Calu3 (cell line): ENCODE measurements around the gene TCF7L2. TPM values are rescaled to one million over a fixed set of nuclear protein-coding genes. Genes with fewer than 3 reads are reported as not detected.

Source experiments
- BruUV-seq: library from RNA; stranded (reverse); fragments of 400-500 nt; replicated peaks from 2 replicates; lab custom pipeline; 2021; lab: Mats Ljungman, UMichigan
- CTCF ChIA-PET: fragments of 300-600 bp; sonication (Branson Sonifier 250); formaldehyde crosslinking; loops from one replicate; lab custom pipeline; 2022; ENCODE audit warnings: antibody characterized with exemption; lab: Charles Lee
- DNase-seq: peaks from one replicate; pipeline ENCODE4 v3.0.0; 2022
- H3K27ac Mint-ChIP-seq: one replicate; pipeline ENCODE4 v1.8.0; 2022; ENCODE audit warnings: mixed read lengths; ENCODE audit not compliant: unreplicated experiment
- H3K27me3 Mint-ChIP-seq: one replicate; pipeline ENCODE4 v1.8.0; 2022; ENCODE audit warnings: mixed read lengths; ENCODE audit not compliant: unreplicated experiment
- H3K36me3 Mint-ChIP-seq: one replicate; pipeline ENCODE4 v1.8.0; 2022; ENCODE audit warnings: mild to moderate bottlenecking, moderate library complexity, mixed read lengths; ENCODE audit not compliant: insufficient read depth, unreplicated experiment
- H3K4me1 Mint-ChIP-seq: one replicate; pipeline ENCODE4 v1.8.0; 2022; ENCODE audit warnings: mild to moderate bottlenecking, low read depth, mixed read lengths; ENCODE audit not compliant: unreplicated experiment
- H3K4me3 Mint-ChIP-seq: one replicate; pipeline ENCODE4 v1.8.0; 2022; ENCODE audit warnings: mild to moderate bottlenecking, low read depth, moderate library complexity, mixed read lengths; ENCODE audit not compliant: unreplicated experiment
- H3K9me3 Mint-ChIP-seq: one replicate; pipeline ENCODE4 v1.8.0; 2022; ENCODE audit warnings: low read depth, mixed read lengths; ENCODE audit not compliant: unreplicated experiment
- CTCF ChIP-seq: fragments of 200-600 bp; IDR thresholded peaks from one replicate; pipeline ENCODE4 v1.8.0; 2022; ENCODE audit warnings: antibody characterized with exemption; ENCODE audit not compliant: unreplicated experiment
- intact Hi-C: fragments of 100-400 bp; cut with micrococcal nuclease; formaldehyde crosslinking; loops from one replicate; pipeline ENCODE4 v1.10.0; 2022; ENCODE audit not compliant: unreplicated experiment
- total RNA-seq: library from RNA; stranded (reverse); gene quantifications from 2 replicates; pipeline ENCODE4 v1.2.3, GENCODE V29; 2022

The TCF7L2 gene
- total RNA-seq, 1 experiment from 2014 or later, result 36.6 TPM

GRCh38 chr10:113066561-113067312 is 116.7 kb downstream of the TCF7L2 start:
- CTCF ChIA-PET, result no interaction called here
- no TSS peak for BruUV-seq
- no peak for DNase-seq
- intact Hi-C loops, result loop anchor here (10.0 kb wide), 1 partner anchor 322 kb away; no protein-coding TSS in a partner anchor
- no peak for TF ChIP-seq CTCF
- H3K4me3 Mint-ChIP-seq, result no peak overlapping the region
- peaks cover 37% of the 10 kb centered on the region for H3K4me1 Mint-ChIP-seq
- no peak overlapping the region for H3K27ac Mint-ChIP-seq
- H3K27me3 Mint-ChIP-seq, result no peaks in the 10 kb centered on the region
- peaks cover 14% of the 10 kb centered on the region for H3K36me3 Mint-ChIP-seq
- H3K9me3 Mint-ChIP-seq, result no peaks in the 10 kb centered on the region

GRCh38 chr10:113067501-113067900 is 117.5 kb downstream of the TCF7L2 start:
- BruUV-seq, result no TSS peak
- CTCF ChIA-PET, result no interaction called here
- peaks cover 33% of the 10 kb centered on the region for H3K4me1 Mint-ChIP-seq
- no peak overlapping the region for H3K4me3 Mint-ChIP-seq
- no peaks in the 10 kb centered on the region for H3K9me3 Mint-ChIP-seq
- H3K36me3 Mint-ChIP-seq, result peaks cover 15% of the 10 kb centered on the region
- no peaks in the 10 kb centered on the region for H3K27me3 Mint-ChIP-seq
- intact Hi-C loops, result loop anchor here (10.0 kb wide), 1 partner anchor 323 kb away; no protein-coding TSS in a partner anchor
- no peak for TF ChIP-seq CTCF
- no peak overlapping the region for H3K27ac Mint-ChIP-seq
- DNase-seq, result no peak

GRCh38 chr10:113068178-113068890 is 118.3 kb downstream of the TCF7L2 start:
- CTCF ChIA-PET, result no interaction called here
- BruUV-seq, result no TSS peak
- intact Hi-C loops, result loop anchor here (10.0 kb wide), 1 partner anchor 324 kb away; no protein-coding TSS in a partner anchor
- TF ChIP-seq CTCF, result no peak
- Mint-ChIP-seq H3K4me3 (no peak overlapping the region), H3K36me3 (peaks cover 15% of the 10 kb centered on the region), H3K27me3 (no peaks in the 10 kb centered on the region), H3K9me3 (no peaks in the 10 kb centered on the region), H3K27ac (no peak overlapping the region), H3K4me1 (peaks cover 28% of the 10 kb centered on the region)
- no peak for DNase-seq

- intact Hi-C loops, result loop anchor here (10.0 kb wide), 1 partner anchor 325 kb away; no protein-coding TSS in a partner anchor
- BruUV-seq, result no TSS peak
- Mint-ChIP-seq H3K36me3 (peaks cover 26% of the 10 kb centered on the region), H3K4me1 (peaks cover 30% of the 10 kb centered on the region), H3K27me3 (no peaks in the 10 kb centered on the region), H3K9me3 (no peaks in the 10 kb centered on the region), H3K4me3 (peak overlapping the region; percentile 43), H3K27ac (peak overlapping the region; percentile 96)
- no peak for TF ChIP-seq CTCF
- DNase-seq, result peak; percentile 70
- CTCF ChIA-PET, result no interaction called here
Measured at GRCh38 chr10:113069595-113069994, 119.5 kb downstream of the TCF7L2 start.
